Progenitor cell of endocrine pancreas (in vitro differentiated cells): ENCODE measurements around the gene RNASE12. TPM values are rescaled to one million over a fixed set of nuclear protein-coding genes. Genes with fewer than 3 reads are reported as not detected.
"Not testable (repeated sequence)": the region's sequence is repeated elsewhere in the genome, so short reads cannot be mapped to it uniquely, and the experiment has no call there.

Source experiments
- DNase-seq: peaks from one replicate; pipeline ENCODE4 v3.0.0; 2021; ENCODE audit warnings: low spot score; ENCODE audit not compliant: unreplicated experiment
- H3K27ac Mint-ChIP-seq: 2 replicates; pipeline ENCODE4 v1.8.0; 2021; ENCODE audit warnings: mild to moderate bottlenecking, moderate library complexity, mixed read lengths
- H3K27me3 Mint-ChIP-seq: 2 replicates; pipeline ENCODE4 v1.8.0; 2021; ENCODE audit warnings: mixed read lengths
- H3K36me3 Mint-ChIP-seq: 2 replicates; pipeline ENCODE4 v1.8.0; 2022; ENCODE audit warnings: mixed read lengths; ENCODE audit not compliant: insufficient read depth
- H3K4me1 Mint-ChIP-seq: 2 replicates; pipeline ENCODE4 v1.8.0; 2021; ENCODE audit warnings: low read depth, mixed read lengths
- H3K4me3 Mint-ChIP-seq: 2 replicates; pipeline ENCODE4 v1.8.0; 2021; ENCODE audit warnings: low read depth, mild to moderate bottlenecking, moderate library complexity, mixed read lengths
- H3K9me3 Mint-ChIP-seq: 2 replicates; pipeline ENCODE4 v1.8.0; 2021; ENCODE audit warnings: low read depth, mixed read lengths
- CTCF ChIP-seq: fragments of 200-600 bp; sonication (generic); IDR thresholded peaks from one replicate; pipeline ENCODE4 v1.5.0; 2021; ENCODE audit warnings: antibody characterized with exemption, mild to moderate bottlenecking; ENCODE audit not compliant: unreplicated experiment
- total RNA-seq: library from RNA; stranded (reverse); gene quantifications from 2 replicates; pipeline ENCODE4 v1.2.1, GENCODE V29; 2021

Gene RNASE12
- total RNA-seq, 1 donor from 2014 or later, result not detected

- H3K27me3 Mint-ChIP-seq, result no peaks in the 10 kb centered on the region
- no peak overlapping the region for H3K4me3 Mint-ChIP-seq
- no peak for DNase-seq
- peaks cover 8% of the 10 kb centered on the region for H3K9me3 Mint-ChIP-seq
- no peak for TF ChIP-seq CTCF
- H3K36me3 Mint-ChIP-seq, result no peaks in the 10 kb centered on the region
- no peaks in the 10 kb centered on the region for H3K4me1 Mint-ChIP-seq
- H3K27ac Mint-ChIP-seq, result no peak overlapping the region
Observed at GRCh38 chr14:20569066-20569465, 22.1 kb downstream of the RNASE12 start.

- DNase-seq, result no peak
- Mint-ChIP-seq H3K36me3 (no peaks in the 10 kb centered on the region), H3K4me1 (no peaks in the 10 kb centered on the region), H3K27me3 (no peaks in the 10 kb centered on the region), H3K4me3 (no peak overlapping the region), H3K27ac (no peak overlapping the region), H3K9me3 (peaks cover 8% of the 10 kb centered on the region)
- no peak for TF ChIP-seq CTCF
Observed at GRCh38 chr14:20568393-20568792, 22.8 kb downstream of the RNASE12 start.

GRCh38 chr14:20567199-20567598, 24.0 kb downstream of the RNASE12 start:
- not testable (repeated sequence) for H3K4me1 Mint-ChIP-seq, H3K36me3 Mint-ChIP-seq

GRCh38 chr14:20564501-20564997, 26.6 kb downstream of the RNASE12 start:
- Mint-ChIP-seq H3K4me3 (no peak overlapping the region), H3K9me3 (peaks cover 4% of the 10 kb centered on the region), H3K36me3 (no peaks in the 10 kb centered on the region), H3K27me3 (no peaks in the 10 kb centered on the region), H3K4me1 (peaks cover 3% of the 10 kb centered on the region), H3K27ac (no peak overlapping the region)
- TF ChIP-seq CTCF, result no peak
- no peak for DNase-seq

More at GRCh38 chr14:20567199-20567598, 24.0 kb downstream of the RNASE12 start:
- not testable (repeated sequence) for H3K4me3 Mint-ChIP-seq, DNase-seq, H3K9me3 Mint-ChIP-seq, H3K27me3 Mint-ChIP-seq, H3K27ac Mint-ChIP-seq

- Mint-ChIP-seq H3K4me3 (no peak overlapping the region), H3K27me3 (no peaks in the 10 kb centered on the region), H3K4me1 (peaks cover 8% of the 10 kb centered on the region), H3K27ac (no peak overlapping the region), H3K9me3 (peaks cover 4% of the 10 kb centered on the region), H3K36me3 (no peaks in the 10 kb centered on the region)
- no peak for TF ChIP-seq CTCF
- no peak for DNase-seq
Observed at GRCh38 chr14:20563971-20564370, 27.2 kb downstream of the RNASE12 start.

GRCh38 chr14:20560961-20561360, 30.2 kb downstream of the RNASE12 start, which contains the start of gene RNASE9:
RNASE9 (minus strand) TSS chr14:20561047.
- Mint-ChIP-seq H3K27me3 (no peaks in the 10 kb centered on the region), H3K27ac (no peak within 1 kb of the TSS), H3K4me3 (no peak within 1 kb of the TSS), H3K4me1 (peaks cover 21% of the 10 kb centered on the region), H3K36me3 (no peaks in the 10 kb centered on the region), H3K9me3 (no peaks in the 10 kb centered on the region)
- TF ChIP-seq CTCF, result no peak
- no peak for DNase-seq
